HEK293T (cell line): Measurements from ENCODE around the gene ZNF579.

Experiments used
- BHLHE40 ChIP-seq: fragments of 450-650 bp; IDR thresholded peaks from 2 replicates; pipeline ENCODE4 v1.6.1; 2016; ENCODE audit warnings: mild to moderate bottlenecking, moderate library complexity, borderline replicate concordance
- FOXK2 ChIP-seq: fragments of 450-650 bp; IDR thresholded peaks from 2 replicates; pipeline ENCODE4 v1.6.1; 2016; ENCODE audit warnings: mild to moderate bottlenecking
- LEF1 ChIP-seq: fragments of 450-650 bp; IDR thresholded peaks from 2 replicates; pipeline ENCODE4 v1.6.1; 2017; ENCODE audit warnings: mild to moderate bottlenecking, borderline replicate concordance

DNA sequence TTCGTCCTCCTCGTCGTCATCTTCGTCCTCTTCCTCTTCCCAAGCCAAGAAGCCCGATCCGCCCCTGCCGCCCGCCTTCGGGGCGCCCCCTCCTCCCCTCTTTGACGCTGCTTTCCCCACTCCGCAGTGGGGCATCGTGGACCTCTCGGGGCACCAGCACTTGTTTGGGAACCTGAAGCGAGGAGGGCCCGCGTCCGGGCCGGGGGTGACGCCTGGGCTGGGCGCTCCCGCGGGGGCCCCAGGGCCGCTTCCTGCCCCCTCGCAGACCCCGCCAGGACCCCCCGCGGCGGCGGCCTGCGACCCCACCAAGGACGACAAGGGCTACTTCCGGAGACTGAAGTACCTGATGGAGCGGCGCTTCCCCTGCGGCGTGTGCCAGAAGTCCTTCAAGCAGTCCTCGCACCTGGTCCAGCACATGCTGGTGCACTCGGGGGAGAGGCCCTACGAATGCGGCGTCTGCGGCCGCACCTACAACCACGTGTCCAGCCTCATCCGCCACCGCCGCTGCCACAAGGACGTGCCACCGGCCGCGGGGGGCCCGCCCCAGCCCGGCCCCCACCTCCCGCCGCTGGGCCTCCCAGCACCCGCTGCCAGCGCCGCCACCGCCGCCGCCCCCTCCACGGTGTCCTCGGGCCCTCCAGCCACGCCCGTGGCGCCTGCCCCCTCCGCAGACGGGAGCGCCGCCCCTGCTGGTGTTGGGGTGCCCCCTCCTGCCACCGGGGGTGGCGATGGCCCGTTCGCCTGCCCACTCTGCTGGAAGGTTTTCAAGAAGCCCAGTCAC lies 33.5 kb upstream of the ZNF579 start:
- no peak for TF ChIP-seq BHLHE40
- no peak for TF ChIP-seq LEF1
- TF ChIP-seq FOXK2, result no peak
